Endothelial cell of umbilical vein (primary cell): ENCODE results near the gene MIGA2. TPM values are rescaled to one million over a fixed set of nuclear protein-coding genes. Genes with fewer than 3 reads are reported as not detected.

Source experiments
- BruUV-seq: library from RNA; stranded (reverse); fragments of 400-500 nt; replicated peaks from 2 replicates; lab custom pipeline; 2021; lab: Mats Ljungman, UMichigan
- CTCF ChIA-PET: fragments of 300-600, 350-600 bp; sonication (Branson Sonifier 250); formaldehyde crosslinking; loops from one replicate; lab custom pipeline; 2021; ENCODE audit warnings: antibody characterized with exemption, inconsistent platforms; lab: Charles Lee
- POLR2A ChIA-PET: fragments of 300-600, 350-600 bp; sonication (Branson Sonifier 250); formaldehyde crosslinking; loops from one replicate; lab custom pipeline; 2021; ENCODE audit warnings: antibody characterized with exemption, inconsistent platforms; lab: Charles Lee
- DNase-seq: peaks from one replicate; pipeline ENCODE4 v3.0.0-alpha.2; 2011; ENCODE audit warnings: low read depth, low spot score
- FAIRE-seq: peaks from 2 replicates; lab custom pipeline; 2011; peaks lifted over from hg19 to GRCh38; lab: Jason Lieb, UNC
- H2AFZ ChIP-seq: 2 replicates; pipeline ENCODE4 v1.6.0; 2012; ENCODE audit warnings: low read depth, low read length, control low read depth, inconsistent platforms
- H3K27ac ChIP-seq: 2 replicates; pipeline ENCODE4 v1.5.1; 2011; ENCODE audit warnings: low read depth, mild to moderate bottlenecking, control low read depth, low read length, moderate library complexity; ENCODE audit not compliant: insufficient read depth
- H3K27me3 ChIP-seq, 2 experiments: 2 replicates each; pipeline versions ENCODE4 v1.6.0 to v1.6.1; 2011; ENCODE audit warnings: low read length in 2 of 2, mixed read lengths in 1 of 2; ENCODE audit not compliant: control insufficient read depth in 2 of 2, insufficient read depth in 2 of 2
- H3K36me3 ChIP-seq, 2 experiments: 2 replicates in 1 of 2; 3 replicates in 1 of 2; pipeline ENCODE4 v1.5.1; 2011; ENCODE audit warnings: low read length in 2 of 2, mild to moderate bottlenecking in 1 of 2, moderate library complexity in 1 of 2; ENCODE audit not compliant: control insufficient read depth in 2 of 2, insufficient read depth in 2 of 2; ENCODE audit errors: extremely low read depth in 1 of 2
- H3K4me1 ChIP-seq: 3 replicates; pipeline ENCODE4 v1.5.1; 2011; ENCODE audit warnings: mild to moderate bottlenecking, low read length; ENCODE audit not compliant: control insufficient read depth, insufficient read depth; ENCODE audit errors: extremely low read depth
- H3K4me2 ChIP-seq: 2 replicates; pipeline ENCODE4 v1.6.1; 2011; ENCODE audit warnings: low read length, control low read depth, mixed read lengths; ENCODE audit not compliant: insufficient read depth
- H3K4me3 ChIP-seq, 3 experiments: fragments of 200-600 bp in 1 of 3; sonication (generic), shearing (Covaris generic) in 1 of 3; replicated peaks in 1 of 3; 2 replicates each; pipeline ENCODE4 v1.5.1; 2011 to 2016; ENCODE audit warnings: control low read depth in 3 of 3, low read length in 3 of 3, mild to moderate bottlenecking in 2 of 3, inconsistent platforms in 1 of 3, low read depth in 1 of 3, moderate library complexity in 1 of 3; ENCODE audit not compliant: insufficient read depth in 1 of 3
- H3K79me2 ChIP-seq: 2 replicates; pipeline ENCODE4 v1.6.0; 2012; ENCODE audit warnings: low read length, inconsistent platforms; ENCODE audit not compliant: control insufficient read depth, insufficient read depth
- H3K9ac ChIP-seq: replicated peaks from 2 replicates; pipeline ENCODE3; 2011; ENCODE audit warnings: low read length, control low read depth; ENCODE audit not compliant: insufficient read depth; ENCODE audit errors: extremely low read depth
- H3K9me1 ChIP-seq: replicated peaks from 3 replicates; pipeline ENCODE4 v1.6.0; 2011; ENCODE audit warnings: mild to moderate bottlenecking, low read length; ENCODE audit not compliant: control insufficient read depth, insufficient read depth; ENCODE audit errors: extremely low read depth
- H3K9me3 ChIP-seq: replicated peaks from 2 replicates; pipeline ENCODE4 v1.5.1; 2012; ENCODE audit warnings: low read length, inconsistent platforms; ENCODE audit not compliant: control insufficient read depth, insufficient read depth
- H4K20me1 ChIP-seq: replicated peaks from 2 replicates; pipeline ENCODE3; 2011; ENCODE audit warnings: mild to moderate bottlenecking, low read length; ENCODE audit not compliant: control insufficient read depth, insufficient read depth; ENCODE audit errors: extremely low read depth
- EZH2 ChIP-seq: IDR thresholded peaks from 2 replicates; pipeline ENCODE4 v1.6.1; 2012; ENCODE audit warnings: borderline replicate concordance, low read depth, mild to moderate bottlenecking, moderate library complexity, low read length, inconsistent platforms; ENCODE audit not compliant: severe bottlenecking
- JUN ChIP-seq: IDR thresholded peaks from 2 replicates; pipeline ENCODE4 v1.6.1; 2011; ENCODE audit warnings: borderline replicate concordance, low read depth; ENCODE audit not compliant: insufficient read length, insufficient read depth
- MAX ChIP-seq: IDR thresholded peaks from 2 replicates; pipeline ENCODE4 v1.6.1; 2011; ENCODE audit not compliant: insufficient read depth, insufficient read length
- MYC ChIP-seq: IDR thresholded peaks from one replicate; pipeline ENCODE4 v1.6.1; 2011; ENCODE audit warnings: mild to moderate bottlenecking, low read depth, low read length
- POLR2A ChIP-seq: IDR thresholded peaks from 2 replicates; pipeline ENCODE4 v1.6.1; 2012; ENCODE audit warnings: low read depth, mild to moderate bottlenecking, control low read depth, low read length
- dilution Hi-C: fragments of 300-500 bp; cut with MboI; formaldehyde crosslinking; loops from one replicate; pipeline ENCODE4 v1.15.0; 2019; ENCODE audit warnings: low sequenced_read_pairs; ENCODE audit not compliant: extremely low pct_ligation_motif_present
- intact Hi-C: fragments of 100-400 bp; cut with micrococcal nuclease; formaldehyde crosslinking; loops from one replicate; pipeline ENCODE4 v1.10.0; 2022
- polyA plus RNA-seq, 4 experiments: library from polyadenylated mRNA; depleted of rRNA in 3 of 4; stranded (reverse) in 3 of 4; unstranded in 1 of 4; fragments of >200 nt; gene quantifications; 2 replicates each; pipeline versions ENCODE4 v1.2.1 to v1.2.3, GENCODE V29; 2011 to 2012; ENCODE audit warnings: missing spikeins in 1 of 4
- total RNA-seq: library from RNA; stranded (reverse); gene quantifications from 2 replicates; pipeline ENCODE4 v1.2.3, GENCODE V29; 2021

The MIGA2 gene
- total and polyA plus RNA-seq, 2 donors (not counting 3 experiments of a cell fraction or from before 2014, with no cell fraction given), result 27.7 to 28.0 TPM

GRCh38 chr9:129037767-129038098 is 1.3 kb downstream of the MIGA2 start:
- peak overlapping the region; percentile 55 for H3K4me2 ChIP-seq
- no peak overlapping the region for H3K4me3 ChIP-seq
- no peak overlapping the region for H3K27ac ChIP-seq
- ChIA-PET CTCF (interaction anchor here (0.7 to 0.9 kb wide), 2 partner anchors 8 to 10 kb away, joined by 3 to 6 read pairs; partner anchors contain the start of gene SH3GLB2), POLR2A (interaction anchor here (0.6 kb wide), 1 partner anchor 17 kb away, joined by 4 read pairs; no protein-coding TSS in a partner anchor)
- H3K27me3 ChIP-seq, result no peaks in the 10 kb centered on the region
- DNase-seq (no peak), FAIRE-seq (no peak)
- H3K9me3 ChIP-seq, result no peaks in the 10 kb centered on the region
- BruUV-seq, result no TSS peak
- dilution Hi-C loops (no loop called here), intact Hi-C loops (loop anchor here (2.0 to 5.0 kb wide), 2 partner anchors 43 to 530 kb away; partner anchors contain the start of gene DOLPP1)
- H3K9ac ChIP-seq, result no peak overlapping the region
- peaks cover 0 to 14% of the 10 kb centered on the region in 2 experiments for H3K36me3 ChIP-seq
- H4K20me1 ChIP-seq, result no peaks in the 10 kb centered on the region
- no peak overlapping the region for H2AFZ ChIP-seq
- peaks cover 11% of the 10 kb centered on the region for H3K4me1 ChIP-seq
- no peak for TF ChIP-seq MAX
- H3K9me1 ChIP-seq, result no peaks in the 10 kb centered on the region
- H3K79me2 ChIP-seq, result peaks cover 12% of the 10 kb centered on the region

GRCh38 chr9:129038109-129038852 is 1.9 kb downstream of the MIGA2 start:
- Histone ChIP-seq H3K79me2 (peaks cover 12% of the 10 kb centered on the region), H3K27ac (no peak overlapping the region), H3K9me3 (no peaks in the 10 kb centered on the region), H4K20me1 (no peaks in the 10 kb centered on the region), H3K4me2 (no peak overlapping the region), H2AFZ (no peak overlapping the region), H3K27me3 (no peaks in the 10 kb centered on the region), H3K4me1 (peaks cover 11% of the 10 kb centered on the region), H3K36me3 (peaks cover 0 to 14% of the 10 kb centered on the region in 2 experiments), H3K9me1 (no peaks in the 10 kb centered on the region), H3K9ac (no peak overlapping the region), H3K4me3 (no peak overlapping the region)
- CTCF ChIA-PET, result interaction anchor here (0.7 to 0.9 kb wide), 2 partner anchors 9 to 10 kb away, joined by 3 to 6 read pairs; partner anchors contain the start of gene SH3GLB2
- TF ChIP-seq MYC, result no peak
- no peak for TF ChIP-seq POLR2A
- TF ChIP-seq JUN, result no peak
- TF ChIP-seq EZH2, result no peak
- BruUV-seq, result TSS peak; percentile 16
- FAIRE-seq (no peak), DNase-seq (no peak)
- dilution Hi-C loops (no loop called here), intact Hi-C loops (loop anchor here (5.0 kb wide), 1 partner anchor 529 kb away; no protein-coding TSS in a partner anchor)
- POLR2A ChIA-PET, result interaction anchor here (0.6 kb wide), 1 partner anchor 17 kb away, joined by 4 read pairs; no protein-coding TSS in a partner anchor
